HCT116 (cell line): ENCODE measurements around the gene COQ6. TPM values are rescaled to one million over a fixed set of nuclear protein-coding genes. Genes with fewer than 3 reads are reported as not detected.

Experiments
- ATAC-seq: fragments of 200-7000 bp; cut with Tn5 transposase; 2 replicates; pipeline ENCODE4 v1.9.1; 2020; ENCODE audit warnings: mild to moderate bottlenecking, moderate library complexity
- BruUV-seq: library from RNA; stranded (reverse); fragments of 400-500 nt; replicated peaks from 2 replicates; lab custom pipeline; 2021; lab: Mats Ljungman, UMichigan
- CTCF ChIA-PET: fragments of 300-600 bp; sonication (Branson Sonifier 250); formaldehyde crosslinking; loops from one replicate; lab custom pipeline; 2021; ENCODE audit warnings: antibody characterized with exemption; lab: Charles Lee
- POLR2A ChIA-PET: fragments of 300-600, 350-600 bp; sonication (Branson Sonifier 250); formaldehyde crosslinking; loops from one replicate; lab custom pipeline; 2021; ENCODE audit warnings: antibody characterized with exemption; lab: Charles Lee
- RAD21 ChIA-PET, 2 experiments: fragments of 300-600 bp; sonication (Branson Sonifier 250); formaldehyde crosslinking; loops; one replicate each; lab custom pipeline; 2023; ENCODE audit warnings: low total read pairs in 2 of 2; ENCODE audit not compliant: uncharacterized antibody in 2 of 2, unreplicated experiment in 2 of 2, low non-redundant PET in 1 of 2; lab: Charles Lee
- DNase-seq: peaks from one replicate; pipeline ENCODE4 v3.0.0-alpha.2; 2010; ENCODE audit warnings: low read depth, low spot score
- H2AFZ ChIP-seq: fragments of 200-600 bp; shearing (Covaris generic), sonication (generic); 2 replicates; pipeline ENCODE4 v1.6.1; 2017; ENCODE audit warnings: low read depth, mixed run types, mixed read lengths, antibody characterized with exemption, low read length; ENCODE audit not compliant: poor library complexity, severe bottlenecking
- H3K27ac ChIP-seq: 2 replicates; pipeline ENCODE4 v1.5.1; 2012; ENCODE audit warnings: low read depth, low read length
- H3K27me3 ChIP-seq: fragments of 200-600 bp; sonication (generic); 2 replicates; pipeline ENCODE4 v1.6.1; 2016; ENCODE audit warnings: mixed run types, low read length, mixed read lengths; ENCODE audit not compliant: insufficient read depth
- H3K36me3 ChIP-seq, 2 experiments: fragments of 200-500 bp in 1 of 2; fragments of 200-600 bp in 1 of 2; sonication (Bioruptor generic) in 1 of 2; sonication (generic) in 1 of 2; 2 replicates each; pipeline versions ENCODE4 v1.5.1 to v1.6.1; 2014 to 2016; ENCODE audit warnings: low read length in 2 of 2, inconsistent platforms in 1 of 2, mixed read lengths in 1 of 2, mixed run types in 1 of 2; ENCODE audit not compliant: insufficient read depth in 2 of 2, control insufficient read depth in 1 of 2
- H3K4me1 ChIP-seq, 2 experiments: fragments of 200-600 bp in 1 of 2; sonication (generic) in 1 of 2; 2 replicates each; pipeline versions ENCODE4 v1.5.1 to v1.6.1; 2012 to 2017; ENCODE audit warnings: low read length in 2 of 2, inconsistent platforms in 1 of 2, mild to moderate bottlenecking in 1 of 2, mixed read lengths in 1 of 2, mixed run types in 1 of 2, moderate library complexity in 1 of 2; ENCODE audit not compliant: insufficient read depth in 2 of 2, control insufficient read depth in 1 of 2
- H3K4me2 ChIP-seq: fragments of 200-600 bp; sonication (generic); 2 replicates; pipeline ENCODE4 v1.6.1; 2017; ENCODE audit warnings: mixed run types, low read length, mixed read lengths
- H3K4me3 ChIP-seq, 2 experiments: fragments of 200-600 bp in 1 of 2; sonication (generic) in 1 of 2; replicated peaks in 1 of 2; 2 replicates each; pipeline ENCODE4 v1.5.1; 2011 to 2016; ENCODE audit warnings: low read length in 2 of 2, control low read depth in 1 of 2, low read depth in 1 of 2, mild to moderate bottlenecking in 1 of 2, mixed read lengths in 1 of 2, mixed run types in 1 of 2
- H3K79me2 ChIP-seq: fragments of 200-600 bp; sonication (generic); 2 replicates; pipeline ENCODE4 v1.6.1; 2017; ENCODE audit warnings: mild to moderate bottlenecking, mixed run types, low read length, moderate library complexity, mixed read lengths; ENCODE audit not compliant: insufficient read depth
- H3K9ac ChIP-seq: fragments of 200-600 bp; sonication (generic); 2 replicates; pipeline ENCODE4 v1.6.1; 2016; ENCODE audit warnings: low read length, mixed read lengths
- H3K9me2 ChIP-seq: fragments of 200-600 bp; sonication (generic), shearing (Covaris generic); 2 replicates; pipeline ENCODE4 v1.6.1; 2017; ENCODE audit warnings: mixed run types, mild to moderate bottlenecking, moderate library complexity; ENCODE audit not compliant: insufficient read depth
- H3K9me3 ChIP-seq, 2 experiments: fragments of 200-500 bp in 1 of 2; fragments of 200-600 bp in 1 of 2; sonication (Bioruptor generic) in 1 of 2; sonication (generic) in 1 of 2; 2 replicates each; pipeline ENCODE4 v1.6.1; 2014 to 2017; ENCODE audit warnings: low read length in 2 of 2, mixed read lengths in 2 of 2, inconsistent platforms in 1 of 2, low read depth in 1 of 2, mild to moderate bottlenecking in 1 of 2, mixed run types in 1 of 2, moderate library complexity in 1 of 2; ENCODE audit not compliant: control insufficient read depth in 1 of 2, insufficient read depth in 1 of 2
- H4K20me1 ChIP-seq: fragments of 200-600 bp; sonication (generic), shearing (Covaris generic); 2 replicates; pipeline ENCODE4 v1.6.1; 2017; ENCODE audit warnings: mixed run types, mild to moderate bottlenecking, moderate library complexity; ENCODE audit not compliant: insufficient read depth
- CBX3 ChIP-seq: IDR thresholded peaks from 2 replicates; pipeline ENCODE4 v1.6.1; 2012; ENCODE audit warnings: low read depth
- CEBPB ChIP-seq: IDR thresholded peaks from 2 replicates; pipeline ENCODE4 v1.6.1; 2012; ENCODE audit warnings: low read depth
- EGR1 ChIP-seq: IDR thresholded peaks from 2 replicates; pipeline ENCODE4 v1.6.1; 2012; ENCODE audit warnings: low read depth
- EZH2phosphoT487 ChIP-seq: fragments of 200-600 bp; IDR thresholded peaks from 2 replicates; pipeline ENCODE4 v1.6.1; 2018; ENCODE audit warnings: antibody characterized with exemption, borderline replicate concordance
- FOSL1 ChIP-seq: IDR thresholded peaks from 2 replicates; pipeline ENCODE4 v1.6.1; 2012; ENCODE audit warnings: low read depth
- JUND ChIP-seq: IDR thresholded peaks from 2 replicates; pipeline ENCODE4 v1.6.1; 2012
- POLR2AphosphoS5 ChIP-seq: IDR thresholded peaks from 2 replicates; pipeline ENCODE4 v1.6.1; 2011; ENCODE audit warnings: mild to moderate bottlenecking, low read depth, low read length, moderate library complexity
- SP1 ChIP-seq: IDR thresholded peaks from 2 replicates; pipeline ENCODE4 v1.6.1; 2012; ENCODE audit warnings: low read depth
- SRF ChIP-seq: IDR thresholded peaks from 2 replicates; pipeline ENCODE4 v1.6.1; 2012; ENCODE audit warnings: low read depth
- TCF7L2 ChIP-seq: IDR thresholded peaks from 2 replicates; pipeline ENCODE4 v1.7.0; 2011; ENCODE audit warnings: borderline replicate concordance, inconsistent platforms; ENCODE audit not compliant: insufficient read depth, insufficient read length; ENCODE audit errors: extremely low read depth
- ZNF274 ChIP-seq: fragments of 200-500 bp; sonication (Bioruptor generic); IDR thresholded peaks from 2 replicates; pipeline ENCODE4 v1.6.1; 2014; ENCODE audit warnings: mild to moderate bottlenecking, low read depth, low read length, inconsistent platforms
- intact Hi-C: fragments of 100-400 bp; cut with micrococcal nuclease; formaldehyde crosslinking; loops from 2 replicates; pipeline ENCODE4 v1.10.0; 2022
- total RNA-seq: library from RNA; stranded (reverse); gene quantifications from one replicate; pipeline ENCODE4 v1.2.1, GENCODE V29; 2021; ENCODE audit not compliant: unreplicated experiment
- TF ChIP-seq, protein P1 (sequence below), 3 experiments: fragments of 200-600 bp in 1 of 3; sonication (generic) in 1 of 3; IDR thresholded peaks in 2 of 3; conservative IDR thresholded peaks in 1 of 3; 2 replicates each; pipeline ENCODE4 v1.5.1; 2012 to 2017; ENCODE audit warnings: low read depth in 2 of 3, low read length in 2 of 3, antibody characterized with exemption in 1 of 3, borderline replicate concordance in 1 of 3, control low read depth in 1 of 3, mild to moderate bottlenecking in 1 of 3, mixed read lengths in 1 of 3, mixed run types in 1 of 3, moderate library complexity in 1 of 3; ENCODE audit not compliant: insufficient read depth in 1 of 3
- TF ChIP-seq, protein P2 (sequence below): IDR thresholded peaks from 2 replicates; pipeline ENCODE4 v1.6.1; 2012

COQ6 gene
- total RNA-seq, 1 experiment from 2014 or later, result 21.6 TPM

GRCh38 chr14:73903028-73903427, 47.1 kb upstream of the COQ6 start:
- POLR2A ChIA-PET, result no interaction called here
- H3K9me3 ChIP-seq, result no peaks in the 10 kb centered on the region
- H3K36me3 ChIP-seq, result peaks cover 44 to 46% of the 10 kb centered on the region in 2 experiments
- CTCF ChIA-PET, result no interaction called here
- H4K20me1 ChIP-seq, result peaks cover 7% of the 10 kb centered on the region; the same call in 1 of the 2 replicates
- no peak overlapping the region for H3K9ac ChIP-seq
- DNase-seq, result no peak
- TF ChIP-seq EZH2phosphoT487 (no peak), TCF7L2 (no peak), POLR2AphosphoS5 (no peak), EGR1 (no peak), SRF (no peak), ZNF274 (no peak)
- TF ChIP-seq, protein P1, sequence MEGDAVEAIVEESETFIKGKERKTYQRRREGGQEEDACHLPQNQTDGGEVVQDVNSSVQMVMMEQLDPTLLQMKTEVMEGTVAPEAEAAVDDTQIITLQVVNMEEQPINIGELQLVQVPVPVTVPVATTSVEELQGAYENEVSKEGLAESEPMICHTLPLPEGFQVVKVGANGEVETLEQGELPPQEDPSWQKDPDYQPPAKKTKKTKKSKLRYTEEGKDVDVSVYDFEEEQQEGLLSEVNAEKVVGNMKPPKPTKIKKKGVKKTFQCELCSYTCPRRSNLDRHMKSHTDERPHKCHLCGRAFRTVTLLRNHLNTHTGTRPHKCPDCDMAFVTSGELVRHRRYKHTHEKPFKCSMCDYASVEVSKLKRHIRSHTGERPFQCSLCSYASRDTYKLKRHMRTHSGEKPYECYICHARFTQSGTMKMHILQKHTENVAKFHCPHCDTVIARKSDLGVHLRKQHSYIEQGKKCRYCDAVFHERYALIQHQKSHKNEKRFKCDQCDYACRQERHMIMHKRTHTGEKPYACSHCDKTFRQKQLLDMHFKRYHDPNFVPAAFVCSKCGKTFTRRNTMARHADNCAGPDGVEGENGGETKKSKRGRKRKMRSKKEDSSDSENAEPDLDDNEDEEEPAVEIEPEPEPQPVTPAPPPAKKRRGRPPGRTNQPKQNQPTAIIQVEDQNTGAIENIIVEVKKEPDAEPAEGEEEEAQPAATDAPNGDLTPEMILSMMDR (IDR thresholded peaks at IDR 0.05 in 2 of 3, conservative IDR thresholded peaks at IDR 0.05 in 1 of 3; ENCODE audit: borderline replicate concordance in 1 of 3, insufficient read depth in 1 of 3, low read depth in 2 of 3, low read length in 2 of 3), result no peak
- BruUV-seq, result no TSS peak
- RAD21 ChIA-PET, result no interaction called here
- H3K9me2 ChIP-seq, result no peaks in the 10 kb centered on the region
- no peak for ATAC-seq
- H3K27me3 ChIP-seq, result no peaks in the 10 kb centered on the region
- intact Hi-C loops, result no loop called here
- no peak overlapping the region for H2AFZ ChIP-seq
- no peak overlapping the region for H3K4me3 ChIP-seq
- peaks cover 12% of the 10 kb centered on the region for H3K79me2 ChIP-seq
- no peaks in the 10 kb centered on the region for H3K4me1 ChIP-seq
- no peak overlapping the region for H3K4me2 ChIP-seq
- no peak overlapping the region for H3K27ac ChIP-seq

GRCh38 chr14:73909681-73910080, 40.4 kb upstream of the COQ6 start:
- TF ChIP-seq SP1, result no peak
- no peak for TF ChIP-seq JUND
- TF ChIP-seq EZH2phosphoT487, result no peak
- TF ChIP-seq, protein P2, sequence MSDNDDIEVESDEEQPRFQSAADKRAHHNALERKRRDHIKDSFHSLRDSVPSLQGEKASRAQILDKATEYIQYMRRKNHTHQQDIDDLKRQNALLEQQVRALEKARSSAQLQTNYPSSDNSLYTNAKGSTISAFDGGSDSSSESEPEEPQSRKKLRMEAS, result no peak
- TF ChIP-seq CBX3, result no peak
- no peak for TF ChIP-seq FOSL1
- TF ChIP-seq CEBPB, result no peak

More at GRCh38 chr14:73909681-73910080, 40.4 kb upstream of the COQ6 start:
- ATAC-seq (no peak), DNase-seq (no peak)
- Histone ChIP-seq H3K27ac (no peak overlapping the region), H3K79me2 (peaks cover 18% of the 10 kb centered on the region), H3K4me1 (no peaks in the 10 kb centered on the region), H3K4me2 (no peak overlapping the region), H3K36me3 (peaks cover 43 to 53% of the 10 kb centered on the region in 2 experiments), H3K9me3 (no peaks in the 10 kb centered on the region; a peak in 1 of 4 replicates), H4K20me1 (no peaks in the 10 kb centered on the region), H3K9me2 (no peaks in the 10 kb centered on the region), H3K9ac (no peak overlapping the region), H3K27me3 (no peaks in the 10 kb centered on the region), H2AFZ (no peak overlapping the region), H3K4me3 (no peak overlapping the region)
- no TSS peak for BruUV-seq
- intact Hi-C loops, result no loop called here
- CTCF ChIA-PET, result no interaction called here
- RAD21 ChIA-PET, result no interaction called here
- POLR2A ChIA-PET, result no interaction called here
